DMS79 treated with DMSO at 0.1 percent for 48 hours (cell line): ENCODE results near the gene MR1.
"Not testable (repeated sequence)": the region's sequence is repeated elsewhere in the genome, so short reads cannot be mapped to it uniquely, and the experiment has no call there.

Experiments used
- DNase-seq: peaks from one replicate; lab custom pipeline; 2025; lab: John Stamatoyannopoulos, UW

MR1 gene

DNA sequence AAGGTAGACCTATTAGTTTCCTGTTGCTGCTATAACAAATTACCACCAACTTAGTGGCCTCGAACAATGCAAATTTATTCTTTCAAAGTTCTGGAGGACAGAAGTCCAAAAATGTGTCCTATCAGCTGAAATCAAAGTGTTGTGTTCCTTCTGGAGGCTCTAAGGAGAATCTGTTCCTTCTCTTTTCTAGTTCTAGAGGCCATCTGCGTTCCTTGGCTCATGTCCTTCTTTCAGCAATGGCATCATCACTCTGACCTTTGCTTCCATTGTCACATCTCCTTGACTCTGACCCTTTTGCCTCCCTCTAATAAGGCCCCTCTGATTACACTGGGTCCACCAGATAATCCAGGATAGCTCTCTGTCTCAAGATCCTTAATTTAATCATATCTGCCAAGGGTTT is 1.2 kb upstream of the MR1 start:
- DNase-seq = no peak

DNA sequence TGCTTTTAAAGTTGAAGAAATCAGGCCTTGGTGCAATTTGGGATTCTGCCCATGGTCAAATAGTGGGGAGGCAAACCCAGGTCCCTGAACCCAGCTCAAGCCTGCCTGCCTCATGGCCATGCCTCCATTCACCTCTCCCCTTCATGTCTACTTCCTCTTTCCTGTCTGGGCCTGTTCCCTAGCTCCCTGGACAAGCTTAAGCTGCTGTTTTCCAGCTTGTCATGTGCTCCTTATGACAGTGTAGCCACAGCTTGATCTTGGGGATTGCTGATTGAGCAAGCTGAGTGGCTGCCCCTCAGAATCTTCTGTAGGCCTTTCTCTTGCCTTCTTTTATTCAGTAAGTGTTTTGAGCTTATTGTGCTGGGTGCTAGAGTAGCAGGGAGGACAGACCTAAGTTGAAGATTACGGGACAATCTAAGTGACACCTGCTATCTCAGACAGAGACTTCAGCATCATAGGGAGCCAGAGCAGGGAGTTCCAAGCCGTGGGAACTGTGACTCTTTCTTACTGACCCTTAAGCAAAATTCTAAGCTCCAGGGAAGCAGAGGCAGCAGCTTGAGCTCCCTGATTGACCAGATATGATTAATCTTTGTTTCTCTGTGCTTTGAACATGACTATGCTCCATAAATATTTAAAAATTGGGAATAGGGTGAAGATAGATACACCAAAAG is 520 bp upstream of the MR1 start:
- no peak for DNase-seq

DNA sequence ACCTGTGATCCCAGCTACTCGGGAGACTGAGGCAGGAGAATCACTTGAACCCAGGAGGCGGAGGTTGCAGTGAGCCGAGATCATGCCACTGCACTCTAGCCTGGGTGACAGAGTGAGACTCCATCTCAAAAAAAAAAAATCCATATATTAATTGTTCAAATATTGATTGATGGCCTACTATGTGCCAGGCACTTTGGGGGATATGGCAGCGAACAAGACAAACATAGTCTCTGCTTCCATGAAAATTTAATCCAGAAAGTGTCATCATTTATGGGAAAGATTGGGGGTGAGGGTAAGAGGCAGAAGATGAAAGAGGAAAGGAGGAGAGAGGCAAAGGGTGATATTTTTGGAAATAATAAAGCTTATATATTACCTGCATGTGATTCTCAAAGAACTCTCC is 1.4 kb downstream of the MR1 start:
- not testable (repeated sequence) for DNase-seq

DNA sequence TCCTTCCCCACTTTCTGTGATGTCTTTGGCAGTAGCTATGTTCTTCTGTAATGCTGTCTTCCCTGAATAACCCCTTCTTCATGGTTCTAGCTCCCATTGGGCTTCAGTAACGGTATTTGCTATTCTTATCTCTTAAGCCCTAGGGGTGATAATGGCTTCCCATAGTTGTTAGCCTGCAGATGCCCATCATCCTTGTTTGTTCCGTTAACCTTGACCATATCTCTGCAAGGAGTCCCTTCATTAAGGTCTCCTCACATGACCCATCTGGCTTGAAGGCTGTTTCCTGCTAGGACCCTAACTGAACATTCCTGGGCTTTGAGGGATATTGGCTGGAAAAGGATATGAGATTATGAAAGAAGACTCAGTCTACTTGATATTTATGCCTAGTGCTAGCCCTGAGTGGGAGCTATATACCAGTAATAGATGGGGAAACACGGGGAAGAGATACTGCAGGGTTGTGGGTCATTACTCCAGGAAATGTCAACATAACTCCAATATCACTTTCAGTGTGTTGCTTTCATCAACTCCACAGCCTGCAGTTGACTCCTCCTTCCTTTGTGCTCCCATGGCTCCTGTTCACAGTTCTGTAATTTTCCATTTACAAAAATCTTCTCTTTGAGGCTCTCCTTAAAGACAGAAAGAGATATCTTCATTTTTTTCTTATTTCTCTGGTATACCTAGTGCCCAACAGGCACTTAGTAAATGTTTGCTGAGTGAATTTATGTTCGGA is 2.5 kb downstream of the MR1 start:
- no peak for DNase-seq

DNA sequence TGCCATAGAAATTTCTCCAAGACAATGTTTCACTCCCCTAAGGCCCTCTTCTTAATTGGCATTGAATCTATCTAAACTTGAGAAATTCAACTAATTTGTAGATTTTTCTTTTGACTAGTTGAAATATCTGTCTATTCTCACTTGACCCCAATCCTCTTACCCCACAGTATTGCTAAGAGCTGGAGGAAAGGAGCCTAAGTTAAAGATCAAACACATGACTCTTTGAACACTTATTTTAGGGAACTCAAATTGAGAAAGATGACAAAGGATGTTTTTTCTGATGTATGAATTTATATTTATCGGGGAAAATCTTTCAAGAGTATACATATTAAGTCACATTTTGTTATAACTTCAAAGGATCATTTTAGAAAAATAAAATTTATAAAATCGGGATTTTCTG is 3.6 kb downstream of the MR1 start:
- no peak for DNase-seq

DNA sequence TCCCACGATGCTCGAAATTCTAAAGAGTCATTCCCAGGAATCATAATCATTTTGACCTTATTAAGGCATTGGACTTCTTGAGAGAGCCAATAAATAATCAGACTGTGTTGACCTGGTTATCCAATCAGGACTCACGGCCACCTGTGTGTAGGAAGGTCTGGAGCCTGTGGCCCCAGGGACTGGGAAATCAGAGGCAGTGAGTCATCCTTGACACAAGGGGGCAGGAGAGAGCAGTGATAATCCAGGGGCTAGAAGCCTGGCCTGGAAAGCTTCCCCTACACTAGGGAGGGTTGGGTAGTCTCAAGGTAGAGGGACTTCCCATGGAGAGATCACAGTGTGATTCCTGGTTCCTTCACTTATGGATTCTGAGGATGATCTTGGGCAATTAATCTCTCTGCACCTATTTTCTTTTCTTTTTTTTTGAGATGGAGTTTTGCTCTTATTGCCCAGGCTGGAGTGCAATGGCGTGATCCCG is 4.7 kb downstream of the MR1 start:
- DNase-seq = peak; percentile 36

DNA sequence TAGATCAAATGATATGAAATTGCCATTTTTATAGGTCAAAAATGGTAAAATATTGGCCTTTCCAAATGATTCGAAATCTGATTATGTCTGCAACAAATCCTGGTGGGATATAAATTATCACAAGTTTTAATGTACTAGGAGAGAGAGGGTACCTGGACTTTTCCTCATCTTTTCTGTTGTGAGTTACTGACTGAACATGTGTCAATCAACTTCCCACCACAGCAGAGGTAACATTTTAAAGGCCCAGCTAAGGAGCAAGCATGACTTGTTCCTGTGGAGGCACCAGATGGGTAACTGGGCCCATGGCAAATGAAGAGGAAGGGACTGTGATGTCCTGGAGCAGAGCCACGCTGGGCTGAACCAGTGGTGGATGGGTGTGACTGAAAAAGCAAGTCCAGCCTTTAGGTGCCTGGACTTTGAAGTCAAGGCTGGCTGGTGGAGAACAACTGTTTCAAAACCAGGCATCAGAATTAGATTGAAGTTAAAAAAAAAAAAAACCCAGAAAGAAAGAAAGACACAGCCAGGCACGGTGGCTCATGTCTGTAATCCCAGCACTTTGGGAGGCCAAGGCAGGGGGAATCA is 6.6 kb downstream of the MR1 start:
- DNase-seq = no peak

DNA sequence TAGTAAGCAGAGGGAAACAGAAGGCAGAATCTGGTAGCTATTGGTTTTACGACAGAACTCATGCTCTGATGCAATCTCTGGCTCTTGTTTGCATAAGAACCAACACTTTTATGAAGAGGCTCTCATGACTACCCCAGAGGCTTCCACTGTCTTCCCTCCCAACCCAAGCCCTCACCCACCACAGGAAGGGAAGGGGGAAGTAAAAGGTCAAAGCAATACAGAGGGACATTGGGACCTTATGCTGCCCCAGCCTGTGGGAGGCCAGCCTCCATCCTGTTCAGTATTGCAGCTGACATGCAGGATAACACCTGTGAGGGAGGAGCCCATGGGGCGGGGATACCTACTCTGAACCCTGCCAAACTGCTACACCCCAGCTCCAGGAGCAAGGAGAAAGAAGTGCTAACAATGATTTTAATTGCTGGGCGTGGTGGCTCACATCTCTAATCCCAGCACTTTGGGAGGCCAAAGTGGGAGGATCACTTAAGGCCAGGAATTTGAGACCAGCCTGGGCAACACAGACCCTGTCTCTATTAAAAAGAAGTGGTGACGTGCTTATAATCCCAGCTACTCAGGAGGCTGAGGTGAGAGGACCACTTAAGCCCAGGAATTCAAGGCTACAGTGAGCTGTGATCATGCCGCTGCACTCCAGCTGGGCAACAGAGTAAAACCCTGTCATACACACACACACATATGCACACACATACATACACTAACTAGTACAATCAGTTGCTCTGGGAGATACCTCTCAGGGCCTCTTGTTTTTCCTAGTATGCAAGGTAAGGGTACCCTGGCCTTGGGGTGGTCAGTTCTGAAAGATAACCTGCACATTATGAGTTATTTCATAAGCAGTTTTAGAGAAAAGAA is 9.5 kb downstream of the MR1 start:
- peak; percentile 89 for DNase-seq

DNA sequence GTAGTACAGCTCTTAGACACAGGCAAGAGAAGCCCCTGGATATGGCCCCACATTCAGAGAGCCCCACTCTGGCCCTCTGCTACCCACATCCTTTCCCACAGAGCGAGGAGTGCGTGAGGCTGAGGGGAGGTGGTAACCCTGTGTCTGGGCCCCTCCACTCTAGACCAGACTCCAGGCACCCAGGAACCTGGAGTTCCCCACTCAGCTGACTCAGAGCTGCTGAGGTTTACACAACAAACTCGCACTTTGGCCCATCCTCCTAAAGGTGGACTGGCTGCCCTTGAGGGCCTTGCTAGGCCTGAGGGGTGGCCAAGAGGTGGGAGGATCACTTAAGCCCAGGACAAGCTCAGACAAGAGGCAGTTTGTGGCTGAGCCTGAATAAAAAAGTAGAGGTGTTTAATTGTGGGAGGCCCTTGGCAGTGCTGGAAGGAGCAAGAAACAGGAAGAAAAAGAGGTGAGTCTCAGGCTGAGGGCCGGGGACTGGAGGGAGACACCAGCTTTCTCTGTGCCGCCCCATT is 10.7 kb downstream of the MR1 start:
- peak; percentile 66 for DNase-seq

DNA sequence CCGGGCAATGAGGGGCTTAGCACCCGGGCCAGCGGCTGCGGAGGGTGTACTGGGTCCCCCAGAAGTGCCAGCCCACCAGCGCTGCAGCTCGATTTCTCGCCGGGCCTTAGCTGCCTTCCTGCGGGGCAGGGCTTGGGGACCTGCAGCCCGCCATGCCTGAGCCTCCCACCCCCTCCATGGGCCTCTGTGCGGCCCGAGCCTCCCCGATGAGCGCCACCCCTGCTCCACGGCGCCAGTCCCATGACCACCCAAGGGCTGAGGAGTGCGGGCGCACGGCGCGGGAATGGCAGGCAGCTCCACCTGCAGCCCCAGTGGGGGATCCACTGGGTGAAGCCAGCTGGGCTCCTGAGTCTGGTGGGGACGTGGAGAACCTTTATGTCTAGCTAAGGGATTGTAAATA is 12.2 kb downstream of the MR1 start:
- DNase-seq = not testable (repeated sequence)

DNA sequence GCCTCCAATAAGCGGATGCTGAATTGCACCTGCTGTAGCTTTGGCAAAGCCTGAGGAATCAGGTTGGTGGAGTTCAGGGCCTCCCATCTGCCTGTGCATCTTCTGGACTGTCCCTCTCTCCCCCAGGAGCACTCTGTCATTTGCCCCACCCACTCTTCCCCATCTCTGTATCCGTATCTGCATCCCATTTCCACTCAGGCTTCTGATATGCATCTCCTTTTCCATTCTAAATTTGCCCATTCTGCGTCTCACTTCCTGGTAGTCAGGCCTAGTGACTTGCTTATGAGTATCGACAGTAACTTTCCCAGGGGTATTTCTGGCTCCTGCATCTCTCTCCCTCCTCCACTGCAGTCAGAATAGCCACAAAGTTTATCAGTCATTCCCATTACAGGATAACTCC is 15.6 kb downstream of the MR1 start:
- DNase-seq = no peak

DNA sequence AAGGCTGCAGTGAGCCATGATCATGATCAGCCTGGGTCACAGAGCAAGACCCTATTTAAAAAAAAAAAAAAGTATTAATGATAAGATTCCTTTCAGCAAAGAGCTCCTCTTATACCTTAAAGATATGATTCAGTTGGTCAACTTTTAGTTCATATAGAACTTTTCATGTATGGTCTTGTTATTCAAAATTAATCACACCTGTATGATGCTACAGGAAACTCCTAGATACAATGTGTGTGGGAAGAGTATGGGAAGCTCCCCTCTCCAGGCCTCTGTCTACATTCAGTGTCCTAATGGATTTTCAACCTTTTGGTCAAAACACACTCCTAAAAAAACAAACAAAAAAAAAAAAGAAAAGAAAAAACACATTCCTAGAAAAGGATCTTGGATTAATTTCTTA is 17.1 kb downstream of the MR1 start:
- DNase-seq = no peak

DNA sequence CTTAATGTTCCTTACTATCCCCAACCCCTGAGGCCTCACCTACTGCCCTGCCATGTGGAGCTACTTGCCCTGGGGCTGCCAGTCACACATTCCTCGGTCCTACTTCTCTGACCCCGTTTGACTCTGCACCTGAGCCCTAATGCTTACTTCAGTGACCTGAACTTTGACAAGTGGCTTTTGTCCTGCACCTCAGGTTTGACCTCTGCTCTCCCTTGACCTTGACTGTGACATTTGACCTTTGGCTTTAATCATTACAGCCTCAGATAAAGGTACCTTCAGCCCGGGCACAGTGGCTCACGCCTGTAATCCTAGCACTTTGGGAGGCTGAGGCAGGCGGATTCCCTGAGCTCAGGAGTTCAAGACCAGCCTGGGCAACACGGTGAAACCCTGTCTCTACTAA is 22.8 kb downstream of the MR1 start:
- DNase-seq = no peak

DNA sequence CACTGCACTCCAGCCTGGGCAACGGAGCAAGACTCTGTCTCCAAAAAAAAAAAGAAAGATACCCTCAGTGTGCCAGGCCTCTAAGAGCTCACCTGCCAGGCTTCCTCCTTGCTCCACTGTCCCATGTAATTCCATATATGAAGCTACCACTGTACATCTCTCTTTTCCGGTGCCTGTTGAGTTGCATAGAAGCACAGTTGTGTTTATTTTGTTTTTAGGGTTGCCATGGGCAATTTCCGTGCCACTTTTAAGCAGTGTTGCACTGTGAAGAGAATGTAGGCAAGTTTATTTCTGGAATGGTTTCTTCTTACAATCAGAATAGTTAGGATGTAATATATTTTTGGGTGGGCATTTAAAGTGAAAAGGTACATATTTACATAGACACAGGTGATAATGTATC is 23.3 kb downstream of the MR1 start:
- no peak for DNase-seq

DNA sequence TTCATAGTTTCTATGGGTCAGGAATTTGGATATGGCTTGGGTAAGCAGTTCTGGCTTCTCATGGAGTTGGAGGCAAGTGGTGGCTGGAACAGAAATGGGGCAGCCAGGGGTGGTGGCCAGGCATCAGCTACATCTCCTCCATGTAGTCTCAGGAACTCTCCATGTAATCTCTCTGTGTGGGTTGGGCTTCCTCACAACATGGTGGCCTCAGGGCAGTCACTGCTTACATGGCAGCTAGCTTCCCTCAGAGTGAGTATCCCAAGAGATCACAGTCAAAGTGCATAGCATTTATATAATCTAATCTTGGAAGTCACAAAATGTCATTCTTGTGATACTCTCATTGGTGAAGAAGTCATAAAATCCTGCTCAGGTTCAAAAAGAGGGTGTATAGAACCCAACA is 25.7 kb downstream of the MR1 start:
- no peak for DNase-seq

DNA sequence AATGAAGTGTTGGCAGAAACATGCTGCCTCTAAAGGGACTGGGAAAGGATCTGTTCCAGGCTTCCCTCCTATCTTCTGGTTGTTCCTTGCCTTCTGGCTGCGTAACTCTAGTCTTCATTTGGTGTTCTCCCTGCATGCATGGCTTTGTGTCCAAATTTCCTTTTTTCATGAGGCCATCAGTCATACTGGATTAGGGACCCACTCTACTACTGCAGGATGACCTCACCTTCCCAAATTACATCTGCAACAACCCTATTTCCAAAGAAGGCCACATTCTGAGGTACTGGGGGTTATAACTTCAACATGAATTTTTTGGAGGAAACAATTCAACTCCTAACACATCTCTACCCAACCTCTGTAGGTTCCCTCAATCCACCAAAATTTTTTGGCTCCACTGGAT is 26.3 kb downstream of the MR1 start:
- no peak for DNase-seq

DNA sequence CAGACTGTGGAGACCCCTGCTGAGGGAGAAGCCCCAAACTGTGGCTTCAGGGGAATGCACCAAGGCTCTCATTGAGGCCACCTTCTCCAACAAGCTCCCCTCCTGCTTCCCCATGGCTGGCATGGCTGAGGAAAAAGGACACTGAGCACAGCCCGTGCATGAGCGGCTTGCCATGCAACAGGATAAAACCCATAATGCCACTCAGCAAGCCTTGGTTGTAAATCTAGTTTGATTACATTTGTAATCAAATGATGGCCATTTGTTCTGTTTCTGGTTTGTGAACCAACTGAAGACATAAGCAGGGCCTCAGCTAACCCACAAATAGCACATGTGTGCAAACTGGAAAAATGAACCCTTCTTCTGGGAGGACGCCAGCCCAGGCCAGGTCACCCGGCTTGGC is 27.2 kb downstream of the MR1 start:
- DNase-seq = not testable (repeated sequence)

DNA sequence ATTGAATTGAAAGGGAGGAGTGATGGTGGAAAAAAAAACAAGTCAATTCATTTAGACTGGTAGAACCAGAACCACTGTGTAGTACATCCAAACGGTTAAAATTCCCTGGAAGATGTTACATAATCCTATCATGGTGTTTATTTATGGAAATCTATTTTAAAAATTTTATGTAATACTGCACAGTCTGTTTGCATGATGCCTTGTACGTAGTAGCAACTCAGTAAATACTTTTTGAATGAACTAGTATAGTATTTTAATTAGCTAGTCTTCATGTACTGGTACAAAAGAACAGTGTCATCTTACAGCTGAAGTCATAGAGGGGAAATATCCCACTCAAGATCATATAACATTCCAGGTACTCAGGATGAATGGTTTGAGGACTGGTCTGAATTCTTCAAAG is 27.7 kb downstream of the MR1 start:
- no peak for DNase-seq

DNA sequence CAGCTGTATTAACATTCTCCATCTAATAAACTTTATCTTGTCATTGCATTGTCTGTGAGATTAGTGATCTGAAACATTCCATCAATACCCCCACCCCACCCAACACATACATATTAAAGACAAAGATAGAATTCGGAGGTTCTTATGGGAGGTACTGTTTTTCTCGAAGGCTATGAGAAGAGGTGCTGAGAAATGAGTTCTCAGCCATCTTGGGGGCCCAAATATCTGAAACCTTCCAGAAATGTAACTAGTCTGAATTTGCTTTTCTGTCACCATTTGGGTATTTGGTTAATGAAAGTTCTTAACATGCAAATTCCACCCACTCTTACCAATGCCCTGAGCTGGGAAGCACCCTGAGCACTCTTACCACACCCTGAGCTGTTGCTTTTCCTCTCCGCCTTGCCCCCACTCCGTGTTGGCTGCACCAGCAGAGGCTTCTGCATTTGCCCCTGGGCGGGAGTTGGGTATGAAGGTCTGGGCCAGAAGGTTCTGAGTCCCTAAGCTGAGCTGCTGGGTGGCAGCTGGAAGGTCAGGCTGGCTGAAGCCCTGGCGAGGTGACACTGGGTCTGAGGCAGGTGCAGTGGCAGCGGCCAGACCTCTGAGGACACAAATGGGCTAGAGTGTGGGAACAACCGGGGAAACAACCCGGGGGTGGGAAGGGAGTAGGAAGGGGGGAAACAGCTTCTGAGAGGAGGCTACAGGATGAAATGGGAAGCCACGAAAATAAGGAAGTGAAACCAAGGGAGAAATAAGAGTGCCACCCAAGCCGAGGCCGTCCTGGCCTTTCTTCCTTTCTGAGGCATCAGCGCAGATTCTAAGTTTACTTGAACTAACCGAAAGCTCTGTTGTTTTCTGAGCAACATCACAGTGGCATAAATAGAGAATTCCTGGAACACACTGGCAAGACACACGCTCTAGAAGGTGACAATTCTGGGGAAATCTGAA is 28.4 kb downstream of the MR1 start:
- no peak for DNase-seq

DNA sequence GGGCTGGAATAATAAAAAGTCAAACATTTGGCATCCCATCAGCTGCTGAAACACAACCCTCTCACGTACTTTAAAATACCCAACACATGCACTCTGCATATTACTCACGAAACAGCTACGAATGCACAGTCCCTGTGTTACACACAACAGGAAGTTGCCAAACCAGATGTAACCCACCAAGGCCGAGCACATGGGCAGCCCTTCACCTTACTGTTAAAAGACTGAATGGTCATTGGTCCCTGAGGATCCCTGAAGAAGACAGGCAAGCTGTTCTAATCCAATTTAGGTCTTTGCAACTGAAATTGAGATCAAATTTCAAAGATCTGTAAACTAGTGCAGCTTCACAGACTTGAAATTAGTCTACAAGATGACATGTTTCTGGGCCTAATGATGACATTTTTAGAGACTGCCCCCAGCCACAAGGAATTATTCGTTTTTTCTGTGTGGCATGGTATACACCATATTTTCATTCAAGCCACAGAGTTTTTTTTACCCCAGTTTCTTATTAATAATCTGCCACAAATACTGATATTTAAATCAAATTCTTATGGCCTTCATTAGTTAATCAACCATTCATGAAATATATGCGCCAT is 29.1 kb downstream of the MR1 start:
- DNase-seq = no peak
